ENCODE measurements around the gene GFOD1. TPM values are rescaled to one million over a fixed set of nuclear protein-coding genes. Genes with fewer than 3 reads are reported as not detected.

The GFOD1 gene
- total RNA-seq, 2 donors from 2014 or later, result 1.1 to 2.1 TPM

- Mint-ChIP-seq H3K4me1 (no peaks in the 10 kb centered on the region), H3K36me3 (ENCODE audit: low read depth) (no peaks in the 10 kb centered on the region), H3K27me3 (no peaks in the 10 kb centered on the region), H3K27ac (no peak overlapping the region), H3K4me3 (no peak overlapping the region), H3K9me3 (no peaks in the 10 kb centered on the region)
- ATAC-seq (replicated peaks), result no peak
Measured at GRCh38 chr6:13365320-13365719, 122.1 kb downstream of the GFOD1 start.

- Mint-ChIP-seq H3K27ac (no peak overlapping the region), H3K4me3 (no peak overlapping the region), H3K36me3 (ENCODE audit: low read depth) (no peaks in the 10 kb centered on the region), H3K9me3 (no peaks in the 10 kb centered on the region), H3K27me3 (no peaks in the 10 kb centered on the region), H3K4me1 (no peaks in the 10 kb centered on the region)
- ATAC-seq (replicated peaks), result no peak
Measured at GRCh38 chr6:13364842-13365241, 122.6 kb downstream of the GFOD1 start.

GRCh38 chr6:13362412-13362811, 125.0 kb downstream of the GFOD1 start:
- Mint-ChIP-seq H3K4me1 (no peaks in the 10 kb centered on the region), H3K27ac (no peak overlapping the region), H3K36me3 (ENCODE audit: low read depth) (no peaks in the 10 kb centered on the region), H3K4me3 (no peak overlapping the region), H3K27me3 (no peaks in the 10 kb centered on the region), H3K9me3 (no peaks in the 10 kb centered on the region)
- ATAC-seq (replicated peaks), result no peak

DNA sequence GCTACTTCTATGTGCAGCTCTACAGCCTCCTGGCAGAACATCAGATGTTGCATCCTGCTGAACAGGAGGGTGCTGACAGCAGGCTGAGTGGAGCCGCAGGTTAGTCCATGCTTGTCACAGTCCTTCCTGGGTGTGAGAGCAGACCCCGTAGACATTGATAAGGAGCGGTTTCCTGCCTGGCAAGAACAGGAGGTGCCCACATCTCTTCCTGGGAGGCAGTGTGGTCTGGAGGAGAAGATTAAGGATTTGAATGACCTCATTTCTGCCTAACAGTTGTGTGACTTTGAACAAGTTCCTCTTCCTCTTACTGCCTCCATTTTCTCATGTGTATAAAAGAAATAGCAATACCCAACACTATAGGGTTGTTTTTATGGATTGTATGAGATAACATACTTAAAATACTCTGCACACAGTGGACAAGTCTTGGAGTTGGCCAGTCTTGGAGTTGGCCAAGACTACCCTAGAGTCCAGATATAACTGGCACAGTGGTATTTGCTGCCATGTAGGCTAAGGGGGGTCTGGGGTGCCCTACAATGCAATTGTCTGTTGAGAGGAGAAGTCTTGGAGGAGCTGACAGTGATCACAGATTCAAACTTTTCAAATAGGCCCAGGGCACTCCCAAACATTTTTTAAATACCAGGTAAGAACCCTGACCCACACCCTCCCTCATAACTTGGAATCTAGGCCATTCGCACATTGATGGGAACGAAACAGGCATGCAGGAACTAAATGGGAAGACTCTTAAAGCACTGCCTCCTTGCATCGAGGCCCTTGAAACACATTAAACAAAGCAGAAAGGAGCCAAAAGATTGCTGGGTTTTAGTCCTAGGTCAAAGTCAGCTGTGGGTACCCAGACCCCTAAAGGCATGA, 126.5 kb downstream of the GFOD1 start:
- Mint-ChIP-seq H3K4me1 (peaks cover 11% of the 10 kb centered on the region), H3K4me3 (no peak overlapping the region), H3K27me3 (no peaks in the 10 kb centered on the region), H3K9me3 (no peaks in the 10 kb centered on the region), H3K36me3 (ENCODE audit: low read depth) (no peaks in the 10 kb centered on the region), H3K27ac (no peak overlapping the region)
- ATAC-seq (replicated peaks), result no peak

DNA sequence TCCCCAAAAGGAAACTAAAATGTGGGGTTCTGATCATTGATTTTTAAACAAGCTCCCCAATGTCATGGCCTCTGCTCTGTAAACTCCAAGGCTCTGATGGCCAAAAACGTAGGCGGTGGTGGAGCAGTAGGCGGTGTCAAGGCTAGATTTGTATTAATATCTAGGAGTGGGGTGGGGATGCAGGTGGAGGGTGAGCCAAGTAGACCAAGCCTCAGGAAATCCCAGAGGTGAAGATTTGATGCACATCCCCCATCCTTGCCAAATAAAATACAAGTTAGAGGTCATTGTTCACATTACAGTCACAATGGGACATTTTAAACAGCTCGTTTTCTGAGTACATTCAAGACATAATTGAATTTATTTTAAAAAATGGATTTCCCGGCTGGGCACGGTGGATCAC, 128.1 kb downstream of the GFOD1 start:
- H3K9me3 Mint-ChIP-seq, result no peaks in the 10 kb centered on the region

DNA sequence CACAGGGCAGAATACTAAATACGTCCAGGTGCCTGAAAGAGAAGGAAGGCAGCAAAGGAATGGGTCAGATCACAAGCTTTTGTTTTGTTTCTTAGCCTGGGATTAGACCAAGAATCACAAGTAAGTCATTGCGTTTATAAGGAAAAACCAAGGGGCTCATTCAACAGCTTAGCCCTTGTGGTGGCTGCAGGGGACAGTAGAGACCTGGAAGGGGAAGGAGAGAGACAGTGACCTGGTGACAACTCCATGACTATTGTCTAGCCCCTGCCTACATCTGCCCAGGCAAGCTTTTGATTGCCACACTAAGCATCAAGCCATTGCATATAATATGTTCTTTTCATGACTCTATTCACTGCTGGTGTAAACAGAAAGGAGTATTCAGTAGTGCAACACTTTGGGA, 128.9 kb downstream of the GFOD1 start:
- H3K4me1 Mint-ChIP-seq, result peaks cover 30% of the 10 kb centered on the region

More for the DNA sequence above, 128.1 kb downstream of the GFOD1 start:
- H3K4me3 Mint-ChIP-seq, result no peak overlapping the region
- H3K27me3 Mint-ChIP-seq, result no peaks in the 10 kb centered on the region
- no peaks in the 10 kb centered on the region for H3K36me3 Mint-ChIP-seq (ENCODE audit: low read depth)
- H3K4me1 Mint-ChIP-seq, result peaks cover 27% of the 10 kb centered on the region
- no peak for ATAC-seq (replicated peaks)
- H3K27ac Mint-ChIP-seq, result no peak overlapping the region

DNA sequence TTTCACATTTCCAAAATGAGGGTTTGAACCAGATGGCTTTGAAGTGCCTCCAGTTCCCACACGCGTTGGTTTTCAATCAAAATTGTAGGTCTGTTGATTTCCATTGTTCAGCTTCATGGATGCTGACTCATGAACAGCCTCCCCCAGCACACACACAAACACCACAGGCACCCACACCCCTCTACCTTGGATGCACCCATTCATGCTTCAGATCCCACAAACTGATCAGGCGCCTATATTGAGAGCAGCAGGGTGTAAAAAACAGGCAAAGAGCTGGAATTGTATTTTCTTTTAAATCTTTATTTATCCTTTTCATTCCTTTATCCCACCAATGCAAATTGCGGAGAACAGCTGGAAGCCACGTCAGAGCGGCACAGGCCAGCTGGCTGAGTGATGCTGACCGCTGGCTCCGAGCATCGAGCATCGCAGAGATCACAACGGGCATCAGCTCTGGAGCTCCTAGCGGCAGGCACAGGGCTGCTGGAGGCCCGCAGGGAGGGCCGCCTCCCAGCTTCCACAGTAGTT, 129.8 kb downstream of the GFOD1 start:
- Mint-ChIP-seq H3K9me3 (no peaks in the 10 kb centered on the region), H3K36me3 (ENCODE audit: low read depth) (no peaks in the 10 kb centered on the region), H3K4me1 (peaks cover 32% of the 10 kb centered on the region), H3K27me3 (no peaks in the 10 kb centered on the region), H3K4me3 (no peak overlapping the region), H3K27ac (no peak overlapping the region)
- no peak for ATAC-seq (replicated peaks)

More for the DNA sequence above, 128.9 kb downstream of the GFOD1 start:
- Mint-ChIP-seq H3K27me3 (no peaks in the 10 kb centered on the region), H3K27ac (no peak overlapping the region), H3K36me3 (ENCODE audit: low read depth) (no peaks in the 10 kb centered on the region), H3K4me3 (no peak overlapping the region), H3K9me3 (no peaks in the 10 kb centered on the region)
- no peak for ATAC-seq (replicated peaks)

DNA sequence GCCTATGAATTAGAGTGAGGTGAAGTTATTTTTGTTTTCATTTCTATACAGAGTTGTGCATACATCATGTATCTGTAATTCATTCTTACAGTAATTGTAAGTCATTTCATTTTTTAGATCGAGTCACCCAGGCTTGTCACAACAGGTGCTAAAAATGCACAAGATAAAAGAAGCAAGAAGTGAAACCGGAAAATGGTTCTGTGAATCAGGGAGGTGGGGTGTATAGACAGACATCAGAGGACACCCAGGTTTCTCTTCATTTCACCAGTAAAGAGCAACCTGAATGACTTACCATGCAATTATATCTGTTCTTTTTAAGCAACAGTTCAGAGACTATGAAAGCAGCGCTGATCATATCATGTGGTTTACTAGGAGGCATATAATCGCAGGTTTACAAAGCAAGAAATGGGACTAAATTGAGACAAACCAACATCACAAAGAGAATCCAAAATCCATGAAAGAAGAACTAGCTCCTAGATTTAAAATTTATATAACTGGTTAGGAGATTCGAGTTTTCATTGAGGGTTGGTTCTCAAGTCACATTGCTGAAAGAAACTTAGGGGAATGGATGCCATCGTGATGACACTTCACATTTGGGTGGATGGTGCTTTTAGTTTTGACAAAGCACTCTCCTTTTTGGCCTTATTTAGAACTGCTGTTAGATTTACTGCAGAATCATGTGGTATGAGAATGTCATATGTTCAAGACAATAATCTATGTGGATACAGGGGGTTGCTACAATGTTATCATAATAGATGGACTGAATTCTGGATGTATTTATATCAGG, 131.2 kb downstream of the GFOD1 start:
- H3K4me3 Mint-ChIP-seq, result peak overlapping the region; percentile 78
- no peaks in the 10 kb centered on the region for H3K9me3 Mint-ChIP-seq
- H3K27ac Mint-ChIP-seq, result peak overlapping the region; percentile 96
- ATAC-seq (replicated peaks), result peak; percentile 92
- no peaks in the 10 kb centered on the region for H3K27me3 Mint-ChIP-seq
- no peaks in the 10 kb centered on the region for H3K36me3 Mint-ChIP-seq (ENCODE audit: low read depth)
- H3K4me1 Mint-ChIP-seq, result peaks cover 32% of the 10 kb centered on the region

GRCh38 chr6:13355043-13355945, 132.1 kb downstream of the GFOD1 start:
- no peaks in the 10 kb centered on the region for H3K9me3 Mint-ChIP-seq
- H3K36me3 Mint-ChIP-seq (ENCODE audit: low read depth), result no peaks in the 10 kb centered on the region
- peak; percentile 85 for ATAC-seq (replicated peaks)
- peak overlapping the region; percentile 78 for H3K4me3 Mint-ChIP-seq
- H3K27ac Mint-ChIP-seq, result peak overlapping the region; percentile 96
- peaks cover 32% of the 10 kb centered on the region for H3K4me1 Mint-ChIP-seq
- no peaks in the 10 kb centered on the region for H3K27me3 Mint-ChIP-seq

GRCh38 chr6:13354331-13355042, 132.9 kb downstream of the GFOD1 start:
- ATAC-seq (replicated peaks), result no peak
- H3K27me3 Mint-ChIP-seq, result no peaks in the 10 kb centered on the region
- no peaks in the 10 kb centered on the region for H3K9me3 Mint-ChIP-seq
- H3K4me3 Mint-ChIP-seq, result peak overlapping the region; percentile 78
- H3K27ac Mint-ChIP-seq, result peak overlapping the region; percentile 96
- no peaks in the 10 kb centered on the region for H3K36me3 Mint-ChIP-seq (ENCODE audit: low read depth)
- peaks cover 32% of the 10 kb centered on the region for H3K4me1 Mint-ChIP-seq

GRCh38 chr6:13352165-13352564, 135.2 kb downstream of the GFOD1 start:
- Mint-ChIP-seq H3K4me1 (peaks cover 32% of the 10 kb centered on the region), H3K4me3 (no peak overlapping the region), H3K36me3 (ENCODE audit: low read depth) (no peaks in the 10 kb centered on the region), H3K27ac (no peak overlapping the region), H3K9me3 (no peaks in the 10 kb centered on the region), H3K27me3 (no peaks in the 10 kb centered on the region)
- no peak for ATAC-seq (replicated peaks)

- H3K27me3 Mint-ChIP-seq, result no peaks in the 10 kb centered on the region
- no peaks in the 10 kb centered on the region for H3K36me3 Mint-ChIP-seq (ENCODE audit: low read depth)
- H3K9me3 Mint-ChIP-seq, result no peaks in the 10 kb centered on the region
- no peak for ATAC-seq (replicated peaks)
- H3K27ac Mint-ChIP-seq, result no peak overlapping the region
- no peak overlapping the region for H3K4me3 Mint-ChIP-seq
- peaks cover 25% of the 10 kb centered on the region for H3K4me1 Mint-ChIP-seq
Measured at GRCh38 chr6:13351271-13351670, 136.1 kb downstream of the GFOD1 start.

DNA sequence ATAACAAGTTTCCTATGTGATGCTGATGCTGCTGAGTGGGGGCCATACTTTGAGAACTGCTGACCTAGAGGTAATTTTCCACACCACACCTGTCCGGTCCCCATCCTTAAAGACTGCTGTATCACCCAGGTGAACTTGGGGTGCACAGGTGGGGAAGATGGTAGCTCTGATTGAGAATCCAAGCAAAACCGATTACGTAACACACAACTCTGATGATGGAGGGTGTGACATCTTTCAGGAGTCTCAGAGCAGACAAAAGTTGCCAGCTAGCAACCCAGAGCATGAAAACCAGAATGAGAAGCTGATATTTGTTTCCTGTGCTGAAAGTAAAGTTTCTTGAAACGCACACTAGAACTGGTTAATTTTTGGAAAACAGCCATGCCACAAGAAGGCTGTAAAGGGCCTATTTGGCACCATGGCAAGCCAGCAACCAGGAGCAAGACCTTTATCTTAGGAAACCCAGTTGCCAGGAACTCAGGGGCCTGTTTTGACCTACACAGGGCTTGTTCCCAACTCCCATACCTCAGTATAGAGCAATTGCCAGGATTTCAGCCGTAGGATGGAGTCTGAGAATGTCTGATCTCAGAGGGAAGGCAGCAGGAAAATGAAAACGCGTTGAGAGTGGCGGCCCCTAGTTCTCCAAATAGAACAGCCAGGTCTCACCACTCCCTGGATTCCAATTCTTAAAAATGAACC, 137.4 kb downstream of the GFOD1 start:
- Mint-ChIP-seq H3K36me3 (ENCODE audit: low read depth) (no peaks in the 10 kb centered on the region), H3K4me1 (peaks cover 12% of the 10 kb centered on the region), H3K27ac (no peak overlapping the region), H3K9me3 (no peaks in the 10 kb centered on the region), H3K27me3 (no peaks in the 10 kb centered on the region), H3K4me3 (no peak overlapping the region)
- ATAC-seq (replicated peaks), result no peak

Measured in activated T-helper 17 cell treated with anti-CD3 and anti-CD28 coated beads, Interleukin-2, amount 50 U/mL, for 72 hours (primary cell).